IMR-90 (cell line): ENCODE data around the gene TFEB. TPM values are rescaled to one million over a fixed set of nuclear protein-coding genes. Genes with fewer than 3 reads are reported as not detected.
"Not testable (repeated sequence)": the region's sequence is repeated elsewhere in the genome, so short reads cannot be mapped to it uniquely, and the experiment has no call there.

Experiments
- ATAC-seq: fragments of 200-7000 bp; cut with Tn5 transposase; 2 replicates; pipeline ENCODE4 v1.9.1; 2020; ENCODE audit warnings: low read depth, mild to moderate bottlenecking, moderate library complexity
- BruUV-seq: library from RNA; stranded (reverse); fragments of 400-500 nt; replicated peaks from 2 replicates; lab custom pipeline; 2021; lab: Mats Ljungman, UMichigan
- CTCF ChIA-PET: fragments of 300-600 bp; formaldehyde crosslinking; extraction: SDS; loops from one replicate; lab custom pipeline; 2021; ENCODE audit warnings: antibody characterized with exemption; lab: Yijun Ruan, JAX
- POLR2A ChIA-PET: fragments of 300-600 bp; sonication (Branson Sonifier 250); formaldehyde crosslinking; loops from one replicate; lab custom pipeline; 2022; ENCODE audit warnings: antibody characterized with exemption; ENCODE audit not compliant: unreplicated experiment; lab: Charles Lee
- DNase-seq: peaks from one replicate; pipeline ENCODE4 v3.0.0; 2013
- H2AFZ ChIP-seq: replicated peaks from 2 replicates; pipeline ENCODE3; 2013; ENCODE audit warnings: low read length, mild to moderate bottlenecking; ENCODE audit not compliant: poor library complexity
- H2AK5ac ChIP-seq: 2 replicates; pipeline ENCODE4 v1.6.1; 2013; ENCODE audit warnings: low read depth, low read length, inconsistent platforms
- H2AK9ac ChIP-seq: replicated peaks from 2 replicates; pipeline ENCODE3; 2013; ENCODE audit warnings: mild to moderate bottlenecking, low read depth, low read length, moderate library complexity; ENCODE audit not compliant: poor library complexity
- H2BK120ac ChIP-seq: 2 replicates; pipeline ENCODE4 v1.6.1; 2013; ENCODE audit warnings: low read depth, low read length, inconsistent platforms
- H2BK15ac ChIP-seq: 3 replicates; pipeline ENCODE4 v1.6.1; 2013; ENCODE audit warnings: low read depth, low read length, inconsistent platforms
- H2BK20ac ChIP-seq: 2 replicates; pipeline ENCODE4 v1.6.1; 2013; ENCODE audit warnings: low read depth, mild to moderate bottlenecking, inconsistent platforms, low read length, moderate library complexity
- H2BK5ac ChIP-seq: 2 replicates; pipeline ENCODE4 v1.6.1; 2013; ENCODE audit warnings: mild to moderate bottlenecking, low read depth, low read length, inconsistent platforms; ENCODE audit not compliant: poor library complexity, severe bottlenecking
- H3K14ac ChIP-seq: replicated peaks from 2 replicates; pipeline ENCODE4 v1.6.1; 2013; ENCODE audit warnings: low read depth, low read length, inconsistent platforms
- H3K18ac ChIP-seq: 2 replicates; pipeline ENCODE4 v1.6.1; 2013; ENCODE audit warnings: low read depth, low read length, control low read depth
- H3K23ac ChIP-seq: 2 replicates; pipeline ENCODE4 v1.6.1; 2013; ENCODE audit warnings: low read depth, low read length, inconsistent platforms
- H3K27ac ChIP-seq: 2 replicates; pipeline ENCODE4 v1.5.1; 2013; ENCODE audit warnings: mild to moderate bottlenecking, control low read depth, low read length; ENCODE audit not compliant: insufficient read depth
- H3K27me3 ChIP-seq: 2 replicates; pipeline ENCODE4 v1.6.1; 2013; ENCODE audit warnings: low read length; ENCODE audit not compliant: control insufficient read depth, insufficient read depth
- H3K36me3 ChIP-seq: 2 replicates; pipeline ENCODE4 v1.6.1; 2013; ENCODE audit warnings: low read length, mixed read lengths; ENCODE audit not compliant: control insufficient read depth, insufficient read depth
- H3K4ac ChIP-seq: 2 replicates; pipeline ENCODE4 v1.6.1; 2013; ENCODE audit warnings: low read depth, low read length, inconsistent platforms
- H3K4me1 ChIP-seq: 2 replicates; pipeline ENCODE4 v1.6.1; 2013; ENCODE audit warnings: low read length, mixed read lengths; ENCODE audit not compliant: control insufficient read depth, insufficient read depth
- H3K4me2 ChIP-seq: 2 replicates; pipeline ENCODE4 v1.6.1; 2013; ENCODE audit warnings: low read depth, mild to moderate bottlenecking, control low read depth, low read length, moderate library complexity
- H3K4me3 ChIP-seq: 2 replicates; pipeline ENCODE4 v1.5.1; 2013; ENCODE audit warnings: low read depth, mild to moderate bottlenecking, control low read depth, low read length, moderate library complexity; ENCODE audit not compliant: insufficient read depth
- H3K56ac ChIP-seq: 2 replicates; pipeline ENCODE4 v1.6.1; 2013; ENCODE audit warnings: low read length, inconsistent platforms; ENCODE audit not compliant: insufficient read depth; ENCODE audit errors: extremely low read depth
- H3K79me1 ChIP-seq, 2 experiments: 2 replicates each; pipeline ENCODE4 v1.6.1; 2013; ENCODE audit warnings: low read length in 2 of 2, inconsistent platforms in 1 of 2, low read depth in 1 of 2
- H3K9ac ChIP-seq: 2 replicates; pipeline ENCODE4 v1.6.1; 2013; ENCODE audit warnings: low read depth, low read length, control low read depth
- H3K9me1 ChIP-seq: 2 replicates; pipeline ENCODE4 v1.6.1; 2013; ENCODE audit warnings: low read length, inconsistent platforms; ENCODE audit not compliant: insufficient read depth
- H3K9me3 ChIP-seq: 2 replicates; pipeline ENCODE4 v1.6.1; 2013; ENCODE audit warnings: low read length; ENCODE audit not compliant: control insufficient read depth, insufficient read depth
- H4K20me1 ChIP-seq: 2 replicates; pipeline ENCODE4 v1.6.1; 2013; ENCODE audit warnings: low read length, inconsistent platforms; ENCODE audit not compliant: insufficient read depth
- H4K5ac ChIP-seq: 2 replicates; pipeline ENCODE4 v1.6.1; 2013; ENCODE audit warnings: mild to moderate bottlenecking, low read depth, low read length, control low read depth
- H4K8ac ChIP-seq, 2 experiments: 2 replicates each; pipeline ENCODE4 v1.6.1; 2013; ENCODE audit warnings: low read depth in 2 of 2, low read length in 2 of 2, control low read depth in 1 of 2, inconsistent platforms in 1 of 2
- H4K91ac ChIP-seq: 2 replicates; pipeline ENCODE4 v1.6.1; 2013; ENCODE audit warnings: low read depth, low read length, inconsistent platforms; ENCODE audit not compliant: insufficient read depth
- CEBPB ChIP-seq: IDR thresholded peaks from 2 replicates; pipeline ENCODE4 v1.6.1; 2012; ENCODE audit warnings: low read depth, low read length, improper control_type of control experiment
- RCOR1 ChIP-seq: IDR thresholded peaks from 2 replicates; pipeline ENCODE4 v1.6.1; 2012; ENCODE audit warnings: mild to moderate bottlenecking, low read length, improper control_type of control experiment; ENCODE audit not compliant: insufficient replicate concordance
- WGBS, 2 experiments: methylation state at CpG; one replicate each; pipeline versions ENCODE4 v1.1.5 to v1.1.7; 2013; ENCODE audit warnings: missing lambda C conversion rate in 2 of 2; ENCODE audit not compliant: insufficient read length in 1 of 2; ENCODE audit errors: extremely low coverage in 2 of 2; 5-methylcytosine and 5-hydroxymethylcytosine counted together
- dilution Hi-C: fragments of 300-500 bp; cut with HindIII; formaldehyde crosslinking; loops from one replicate; pipeline ENCODE4 v1.14.3; 2018; ENCODE audit warnings: low sequenced_read_pairs; ENCODE audit not compliant: unreplicated experiment
- in situ Hi-C: fragments of 300-500 bp; cut with MboI; formaldehyde crosslinking; loops from 3 replicates; pipeline ENCODE4 v1.14.3; 2019; ENCODE audit warnings: low sequenced_read_pairs, inconsistent platforms, mixed read lengths
- intact Hi-C: fragments of 100-400 bp; cut with micrococcal nuclease; formaldehyde crosslinking; loops from 2 replicates; pipeline ENCODE4 v1.10.0; 2022
- polyA plus RNA-seq, 3 experiments: library from polyadenylated mRNA; depleted of rRNA; stranded (reverse); fragments of >200 nt; gene quantifications; 2 replicates each; pipeline ENCODE4 v1.2.3, GENCODE V29; 2012; ENCODE audit warnings: low replicate concordance in 1 of 3
- total RNA-seq: library from RNA; depleted of rRNA; stranded (reverse); fragments of >200 nt; gene quantifications from 2 replicates; pipeline ENCODE4 v1.2.3, GENCODE V29; 2012

Gene TFEB
- total and polyA plus RNA-seq, 2 of the 4 experiments (the other 2 are of a cell fraction): 4.5 to 4.9 TPM

DNA sequence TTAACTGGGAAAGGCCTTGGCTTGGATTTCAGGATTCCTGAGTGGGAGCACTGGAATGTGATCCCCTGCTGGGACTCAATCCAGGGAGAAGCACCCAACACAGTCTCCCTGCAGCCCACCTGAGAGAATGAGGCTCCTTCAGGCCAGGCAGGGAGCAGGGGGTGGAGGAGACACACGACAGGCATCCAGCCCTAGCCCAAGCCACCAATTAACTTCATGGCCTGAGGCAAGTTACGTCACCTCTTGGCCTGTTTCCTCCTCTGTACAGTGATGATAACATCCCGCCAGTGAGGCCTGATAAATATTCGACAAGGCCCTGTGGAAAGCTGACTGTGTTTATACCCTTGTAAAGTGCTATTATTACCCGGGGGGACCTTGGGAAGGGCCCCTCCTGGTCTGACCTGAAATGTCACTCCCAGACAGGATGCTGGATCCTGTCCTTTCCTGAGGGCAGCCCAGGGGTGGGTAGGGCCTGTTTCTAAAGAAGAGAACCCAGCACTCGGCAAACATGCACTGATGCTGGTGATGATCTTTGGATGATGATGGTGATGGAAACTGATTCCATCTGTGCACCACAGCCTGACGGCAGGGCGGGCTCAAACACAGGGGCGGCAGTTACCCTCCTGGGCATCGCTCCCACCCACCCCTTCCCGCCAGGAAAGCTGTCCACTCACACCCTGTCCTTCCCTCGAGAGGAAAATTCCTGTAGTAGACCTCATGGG, 31.9 kb upstream of the TFEB start:
- Histone ChIP-seq H3K9me3 (no peaks in the 10 kb centered on the region), H3K27me3 (no peaks in the 10 kb centered on the region), H3K4me3 (no peak overlapping the region), H4K5ac (no peak overlapping the region), H4K91ac (peak overlapping the region; percentile 58), H3K9ac (peak overlapping the region; percentile 1; the same call in 1 of the 2 replicates), H3K14ac (no peak overlapping the region), H3K18ac (no peak overlapping the region), H2BK20ac (no peak overlapping the region), H3K9me1 (no peaks in the 10 kb centered on the region; the same call in 1 of the 2 replicates), H3K79me1 (no peaks in the 10 kb centered on the region), H2AK5ac (0 out of 2 replicates have a peak overlapping the region, but pooled peaks have one; percentile 20), H3K56ac (no peak overlapping the region), H3K4me1 (peaks cover 5% of the 10 kb centered on the region; the same call in 1 of the 2 replicates), H3K23ac (no peak overlapping the region), H4K20me1 (no peaks in the 10 kb centered on the region), H2AFZ (peak overlapping the region; percentile 85), H2BK5ac (no peak overlapping the region), H4K8ac (peak overlapping the region in 1 of 2 experiments; percentile 85; a peak in 3 of 4 replicates), H3K36me3 (peaks cover 18% of the 10 kb centered on the region), H2AK9ac (peak overlapping the region; percentile 80), H2BK15ac (no peak overlapping the region), H3K4me2 (no peak overlapping the region; the same call in 1 of the 2 replicates), H2BK120ac (peak overlapping the region; percentile 27), H3K27ac (peak overlapping the region; percentile 46; the same call in 1 of the 2 replicates), H3K4ac (peak overlapping the region; percentile 46)
- WGBS, 2 experiments: 0% methylated on average over 1 of the region's 12 CpGs; no CpG with 5 or more reads in 1 of the 2 experiments
- dilution Hi-C loops: no loop called here
- ChIA-PET POLR2A (no interaction called here), CTCF (no interaction called here)
- BruUV-seq: no TSS peak
- DNase-seq (peak; percentile 87), ATAC-seq (peak; percentile 96)
- intact Hi-C loops: loop anchor here (2.0 kb wide), 1 partner anchor 32 kb away; the partner anchor contains the start of gene TFEB
- in situ Hi-C loops: no loop called here
- TF ChIP-seq RCOR1 (no peak), CEBPB (peak; percentile 83)

DNA sequence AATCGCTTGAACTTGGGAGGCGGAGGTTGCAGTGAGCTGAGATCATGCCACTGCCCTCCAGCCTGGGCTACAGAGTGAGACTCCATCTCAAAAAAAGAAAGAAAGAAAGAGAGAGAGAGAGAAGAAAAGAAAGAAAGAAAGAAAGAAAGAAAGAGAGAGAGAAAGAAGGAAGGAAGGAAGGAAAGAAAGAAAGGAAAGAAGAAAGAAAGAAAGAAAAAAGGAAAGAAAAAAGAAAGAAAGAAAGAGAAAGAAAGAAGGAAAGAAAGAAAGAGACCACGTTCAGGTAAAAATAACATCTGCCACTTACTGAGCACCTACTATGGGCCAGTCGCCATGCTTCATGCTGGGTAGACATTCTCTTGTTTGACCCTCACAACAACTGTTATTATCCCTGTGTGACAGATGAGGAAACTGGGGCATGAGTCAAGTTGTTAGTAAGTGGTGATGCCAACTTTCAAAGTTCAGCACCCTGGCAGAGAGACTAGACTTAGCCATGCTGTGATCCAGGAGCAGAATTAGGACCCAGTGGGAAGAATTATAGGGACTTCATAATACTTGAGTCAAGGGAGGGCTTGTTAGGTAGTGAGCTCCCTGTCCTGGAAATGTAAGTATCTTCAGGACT, 30.7 kb upstream of the TFEB start:
- H2BK5ac ChIP-seq, in situ Hi-C loops, H2BK20ac ChIP-seq, H3K27ac ChIP-seq, H2BK15ac ChIP-seq, H3K79me1 ChIP-seq, H2AK9ac ChIP-seq, H3K14ac ChIP-seq, H2BK120ac ChIP-seq, ATAC-seq, H4K20me1 ChIP-seq, H4K5ac ChIP-seq, H2AK5ac ChIP-seq, H3K4me1 ChIP-seq, H3K36me3 ChIP-seq, H3K4ac ChIP-seq, H3K4me3 ChIP-seq, H4K91ac ChIP-seq, H3K56ac ChIP-seq, dilution Hi-C loops, POLR2A ChIA-PET, H3K27me3 ChIP-seq, H3K9ac ChIP-seq, H4K8ac ChIP-seq, H3K18ac ChIP-seq, H3K9me1 ChIP-seq, CTCF ChIA-PET, BruUV-seq, H3K9me3 ChIP-seq, DNase-seq, H3K23ac ChIP-seq, H3K4me2 ChIP-seq, H2AFZ ChIP-seq: not testable (repeated sequence)
- intact Hi-C loops: loop anchor here (2.0 kb wide), 1 partner anchor 31 kb away; the partner anchor contains the start of gene TFEB
- no CpG with 5 or more reads among the region's 4 CpGs for whole genome bisulfite sequencing, 2 experiments
